Smooth muscle cell (in vitro differentiated cells): ENCODE measurements around the gene OR12D1. TPM values are rescaled to one million over a fixed set of nuclear protein-coding genes. Genes with fewer than 3 reads are reported as not detected.
"Not testable (repeated sequence)": the region's sequence is repeated elsewhere in the genome, so short reads cannot be mapped to it uniquely, and the experiment has no call there.

Source experiments
- DNase-seq: peaks from one replicate; lab custom pipeline; 2025; ENCODE audit not compliant: unreplicated experiment; lab: John Stamatoyannopoulos, UW
- H2AFZ ChIP-seq: fragments of 200-600 bp; sonication (generic); 2 replicates; pipeline ENCODE4 v1.6.0; 2016; ENCODE audit warnings: antibody characterized with exemption, low read depth, mild to moderate bottlenecking
- H3F3A ChIP-seq: fragments of 200-600 bp; sonication (generic); 2 replicates; pipeline ENCODE4 v1.6.0; 2017; ENCODE audit warnings: antibody characterized with exemption, low read depth
- H3K27ac ChIP-seq: fragments of 200-600 bp; sonication (generic); 2 replicates; pipeline ENCODE4 v1.5.1; 2016; ENCODE audit warnings: low read depth, mild to moderate bottlenecking
- H3K27me3 ChIP-seq: fragments of 200-600 bp; sonication (generic); 2 replicates; pipeline ENCODE4 v1.6.1; 2016; ENCODE audit warnings: low read depth, mild to moderate bottlenecking
- H3K36me3 ChIP-seq: fragments of 200-600 bp; sonication (generic); 2 replicates; pipeline ENCODE4 v1.5.1; 2016; ENCODE audit warnings: low read depth
- H3K4me1 ChIP-seq: fragments of 200-600 bp; sonication (generic); 2 replicates; pipeline ENCODE4 v1.5.1; 2016; ENCODE audit warnings: low read depth
- H3K4me2 ChIP-seq: fragments of 200-600 bp; sonication (generic); 2 replicates; pipeline ENCODE4 v1.6.0; 2016; ENCODE audit warnings: mild to moderate bottlenecking
- H3K4me3 ChIP-seq: fragments of 200-600 bp; sonication (generic); 2 replicates; pipeline ENCODE4 v1.5.1; 2016; ENCODE audit warnings: mild to moderate bottlenecking
- H3K79me2 ChIP-seq: fragments of 200-600 bp; sonication (generic); 2 replicates; pipeline ENCODE4 v1.6.0; 2016; ENCODE audit warnings: low read depth, mild to moderate bottlenecking
- H3K9ac ChIP-seq: fragments of 200-600 bp; sonication (generic); 2 replicates; pipeline ENCODE4 v1.6.0; 2016; ENCODE audit warnings: low read depth
- H3K9me3 ChIP-seq: fragments of 200-600 bp; sonication (generic); replicated peaks from 2 replicates; pipeline ENCODE4 v1.5.1; 2016; ENCODE audit warnings: low read depth
- H4K20me1 ChIP-seq: fragments of 200-600 bp; sonication (generic); 2 replicates; pipeline ENCODE4 v1.6.0; 2016; ENCODE audit warnings: low read depth
- CTCF ChIP-seq: fragments of 200-600 bp; sonication (generic); IDR thresholded peaks from 2 replicates; pipeline ENCODE4 v1.5.1; 2017; ENCODE audit warnings: borderline replicate concordance, mild to moderate bottlenecking, antibody characterized with exemption; ENCODE audit not compliant: insufficient read depth, poor library complexity, severe bottlenecking
- WGBS: methylation state at CpG from one replicate; pipeline ENCODE4 v1.1.7; 2016; ENCODE audit warnings: low lambda C conversion rate; 5-methylcytosine and 5-hydroxymethylcytosine counted together
- polyA plus RNA-seq: library from polyadenylated mRNA; unstranded; fragments of >200 nt; fragmentation: Nextera tagmentation; extraction: Ambion mirVana; gene quantifications from 2 replicates; pipeline ENCODE4 v1.2.1, GENCODE V29; 2016
- total RNA-seq: library from RNA; depleted of rRNA; stranded (reverse); fragments of >200 nt; gene quantifications from 2 replicates; pipeline ENCODE4 v1.2.3, GENCODE V29; 2014

The OR12D1 gene
- total and polyA plus RNA-seq, 2 experiments from 2014 or later = not detected

DNA sequence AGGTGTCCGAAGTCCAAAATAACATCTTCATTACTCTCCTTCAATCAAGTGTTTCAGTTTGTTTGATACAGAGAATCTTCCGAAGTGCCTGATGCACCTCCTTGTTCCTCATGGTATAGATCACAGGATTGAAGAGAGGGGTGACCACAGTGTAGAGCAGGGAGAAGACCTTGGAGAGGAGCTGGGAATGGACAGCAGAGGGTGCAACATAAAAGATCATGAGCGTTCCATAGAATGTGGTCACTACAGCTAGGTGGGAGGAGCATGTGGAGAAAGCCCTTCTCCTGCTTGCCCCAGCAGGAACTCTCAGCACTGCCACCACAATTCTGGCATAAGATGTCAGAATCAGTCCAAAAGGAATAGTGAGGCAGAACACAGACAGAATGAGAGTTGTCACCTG is 11.9 kb downstream of the OR12D1 start:
- H3K4me2 ChIP-seq = no peak overlapping the region

GRCh38 chr6:29436730-29437129 is 22.0 kb downstream of the OR12D1 start:
- H3K9ac ChIP-seq, H3K4me3 ChIP-seq, H4K20me1 ChIP-seq, H3K27me3 ChIP-seq, DNase-seq, H3K27ac ChIP-seq, H3K9me3 ChIP-seq, H3F3A ChIP-seq, H3K4me1 ChIP-seq, H3K4me2 ChIP-seq, H3K36me3 ChIP-seq, H3K79me2 ChIP-seq, H2AFZ ChIP-seq: not testable (repeated sequence)
- 67% methylated on average over 18 of the region's 18 CpGs for WGBS

More for the DNA sequence above, 11.9 kb downstream of the OR12D1 start:
- 94% methylated on average over 3 of the region's 3 CpGs for WGBS
- H3K27me3 ChIP-seq = no peaks in the 10 kb centered on the region
- H3K9ac ChIP-seq = no peak overlapping the region
- no peaks in the 10 kb centered on the region for H3K4me1 ChIP-seq
- TF ChIP-seq CTCF = no peak
- no peak overlapping the region for H3K4me3 ChIP-seq
- no peak overlapping the region for H2AFZ ChIP-seq
- H3K27ac ChIP-seq = no peak overlapping the region
- no peaks in the 10 kb centered on the region for H3K79me2 ChIP-seq
- DNase-seq = no peak
- H3F3A ChIP-seq = no peaks in the 10 kb centered on the region
- no peaks in the 10 kb centered on the region for H4K20me1 ChIP-seq
- no peaks in the 10 kb centered on the region for H3K9me3 ChIP-seq
- no peaks in the 10 kb centered on the region for H3K36me3 ChIP-seq

GRCh38 chr6:29439006-29439405 is 24.3 kb downstream of the OR12D1 start, which contains the start of gene OR10C1:
Gene OR10C1, plus strand, starts transcription at chr6:29439306. Its CDS starts 710 bp downstream, at chr6:29440016.
- no peak for TF ChIP-seq CTCF
- no peak within 1 kb of the TSS for H3K4me2 ChIP-seq
- no peaks in the 10 kb centered on the region for H3K4me1 ChIP-seq
- no peak for DNase-seq
- no peaks in the 10 kb centered on the region for H3K79me2 ChIP-seq
- no peaks in the 10 kb centered on the region for H4K20me1 ChIP-seq
- no peaks in the 10 kb centered on the region for H3K9me3 ChIP-seq
- no peaks in the 10 kb centered on the region for H3K36me3 ChIP-seq
- no peaks in the 10 kb centered on the region for H3K27me3 ChIP-seq
- no peak within 1 kb of the TSS for H2AFZ ChIP-seq
- H3K9ac ChIP-seq = no peak within 1 kb of the TSS
- H3K27ac ChIP-seq = no peak within 1 kb of the TSS
- no peaks in the 10 kb centered on the region for H3F3A ChIP-seq
- no peak within 1 kb of the TSS for H3K4me3 ChIP-seq

DNA sequence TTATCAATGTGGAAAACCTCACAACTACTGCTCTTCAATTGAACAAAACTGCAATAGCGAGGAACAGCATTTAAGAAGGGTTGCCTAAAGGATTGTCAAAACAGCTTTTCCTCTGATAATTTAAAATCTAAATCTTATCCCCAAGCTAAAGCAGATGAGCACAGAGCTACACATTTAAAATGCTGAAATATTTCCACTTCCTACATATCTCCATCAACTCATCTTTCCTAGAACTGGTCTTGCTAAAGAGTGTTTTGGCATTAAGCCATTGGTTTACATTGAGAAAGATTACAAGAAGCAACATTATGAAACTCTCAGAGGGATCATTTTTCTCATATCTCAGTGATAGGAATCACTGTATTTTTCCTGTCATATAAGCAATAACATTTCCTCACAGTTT is 28.0 kb downstream of the OR12D1 start:
- H3K79me2 ChIP-seq = no peaks in the 10 kb centered on the region
- no peak for TF ChIP-seq CTCF
- no peak overlapping the region for H3K4me3 ChIP-seq
- H4K20me1 ChIP-seq = no peaks in the 10 kb centered on the region
- H3K4me2 ChIP-seq = no peak overlapping the region
- no peaks in the 10 kb centered on the region for H3K27me3 ChIP-seq
- no peaks in the 10 kb centered on the region for H3K9me3 ChIP-seq
- no peak overlapping the region for H3K27ac ChIP-seq
- H2AFZ ChIP-seq = no peak overlapping the region
- WGBS = 96% methylated on average over 1 of the region's 1 CpG
- no peak for DNase-seq
- peaks cover 4% of the 10 kb centered on the region for H3K4me1 ChIP-seq
- no peaks in the 10 kb centered on the region for H3K36me3 ChIP-seq
- no peaks in the 10 kb centered on the region for H3F3A ChIP-seq
- no peak overlapping the region for H3K9ac ChIP-seq

- H3K9ac ChIP-seq, DNase-seq, H3K4me1 ChIP-seq, H2AFZ ChIP-seq, H3K4me2 ChIP-seq, H3K4me3 ChIP-seq, H3K79me2 ChIP-seq, H3K27ac ChIP-seq, H3K36me3 ChIP-seq, H3F3A ChIP-seq, H3K9me3 ChIP-seq, H3K27me3 ChIP-seq, H4K20me1 ChIP-seq: not testable (repeated sequence)
- WGBS = 85% methylated on average over 1 of the region's 1 CpG
Measured at GRCh38 chr6:29444031-29444430, 29.3 kb downstream of the OR12D1 start.
